HuH-7 (cell line): ENCODE results near the gene FNDC3A.
A peak's percentile ranks its signal among the peaks of the same experiment; 100 is the strongest.

Source experiments
- DNase-seq: peaks from one replicate; pipeline ENCODE4 v3.0.0; 2011; ENCODE audit warnings: low spot score

The FNDC3A gene

DNA sequence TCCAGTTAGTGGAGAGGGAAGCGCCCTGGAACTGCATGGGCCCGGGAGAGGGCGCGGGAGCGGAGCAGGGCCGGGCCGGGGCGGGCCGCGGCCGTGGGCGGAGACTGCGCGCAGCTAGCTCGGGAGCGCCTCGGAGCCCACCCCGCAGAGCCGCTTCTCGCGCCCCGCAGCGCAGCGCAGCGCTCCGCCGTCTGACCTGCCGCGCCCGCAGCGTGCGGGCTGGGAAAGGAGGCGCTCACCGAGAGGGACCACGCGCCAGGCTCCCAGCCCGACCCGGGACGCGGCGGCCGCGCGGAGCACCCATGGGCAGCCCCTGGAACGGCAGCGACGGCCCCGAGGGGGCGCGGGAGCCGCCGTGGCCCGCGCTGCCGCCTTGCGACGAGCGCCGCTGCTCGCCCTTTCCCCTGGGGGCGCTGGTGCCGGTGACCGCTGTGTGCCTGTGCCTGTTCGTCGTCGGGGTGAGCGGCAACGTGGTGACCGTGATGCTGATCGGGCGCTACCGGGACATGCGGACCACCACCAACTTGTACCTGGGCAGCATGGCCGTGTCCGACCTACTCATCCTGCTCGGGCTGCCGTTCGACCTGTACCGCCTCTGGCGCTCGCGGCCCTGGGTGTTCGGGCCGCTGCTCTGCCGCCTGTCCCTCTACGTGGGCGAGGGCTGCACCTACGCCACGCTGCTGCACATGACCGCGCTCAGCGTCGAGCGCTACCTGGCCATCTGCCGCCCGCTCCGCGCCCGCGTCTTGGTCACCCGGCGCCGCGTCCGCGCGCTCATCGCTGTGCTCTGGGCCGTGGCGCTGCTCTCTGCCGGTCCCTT is 244.5 kb downstream of the FNDC3A start, which contains the start of gene MLNR:
Gene MLNR, plus strand, starts transcription at position 303 of the 820 bp plus-strand sequence. Its CDS starts 0 bp downstream, at position 303.
- no peak for DNase-seq

DNA sequence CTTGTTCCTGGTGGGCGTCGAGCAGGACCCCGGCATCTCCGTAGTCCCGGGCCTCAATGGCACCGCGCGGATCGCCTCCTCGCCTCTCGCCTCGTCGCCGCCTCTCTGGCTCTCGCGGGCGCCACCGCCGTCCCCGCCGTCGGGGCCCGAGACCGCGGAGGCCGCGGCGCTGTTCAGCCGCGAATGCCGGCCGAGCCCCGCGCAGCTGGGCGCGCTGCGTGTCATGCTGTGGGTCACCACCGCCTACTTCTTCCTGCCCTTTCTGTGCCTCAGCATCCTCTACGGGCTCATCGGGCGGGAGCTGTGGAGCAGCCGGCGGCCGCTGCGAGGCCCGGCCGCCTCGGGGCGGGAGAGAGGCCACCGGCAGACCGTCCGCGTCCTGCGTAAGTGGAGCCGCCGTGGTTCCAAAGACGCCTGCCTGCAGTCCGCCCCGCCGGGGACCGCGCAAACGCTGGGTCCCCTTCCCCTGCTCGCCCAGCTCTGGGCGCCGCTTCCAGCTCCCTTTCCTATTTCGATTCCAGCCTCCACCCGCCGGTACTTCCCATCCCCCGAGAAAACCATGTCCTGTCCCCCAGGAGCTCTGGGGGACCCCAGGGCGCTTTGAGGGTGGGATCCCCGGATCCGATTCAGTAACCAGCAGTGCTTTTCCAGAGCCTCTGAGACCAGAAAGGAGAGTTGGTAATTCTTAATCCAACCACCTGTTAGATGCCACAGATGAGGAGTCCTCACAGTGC is 245.3 kb downstream of the FNDC3A start:
- no peak for DNase-seq

DNA sequence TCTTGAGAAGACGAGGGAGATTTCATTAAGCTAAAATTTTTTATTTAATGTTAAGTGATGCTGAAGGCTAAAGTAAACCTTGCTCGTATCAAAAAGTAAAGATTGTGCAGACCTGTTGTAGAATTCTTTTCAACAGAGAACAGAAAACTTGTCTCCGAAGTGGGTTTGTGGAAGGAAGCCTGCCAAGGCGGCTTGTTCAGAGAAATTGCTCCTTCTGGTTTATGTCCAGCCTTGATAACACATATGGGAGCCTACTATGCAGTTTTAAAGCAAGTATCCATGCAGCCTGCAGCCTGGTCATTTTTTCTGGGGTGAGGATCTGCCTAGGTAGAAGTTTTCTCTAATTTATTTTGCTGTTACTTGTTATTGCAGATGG is 245.9 kb downstream of the FNDC3A start:
- DNase-seq, result no peak

DNA sequence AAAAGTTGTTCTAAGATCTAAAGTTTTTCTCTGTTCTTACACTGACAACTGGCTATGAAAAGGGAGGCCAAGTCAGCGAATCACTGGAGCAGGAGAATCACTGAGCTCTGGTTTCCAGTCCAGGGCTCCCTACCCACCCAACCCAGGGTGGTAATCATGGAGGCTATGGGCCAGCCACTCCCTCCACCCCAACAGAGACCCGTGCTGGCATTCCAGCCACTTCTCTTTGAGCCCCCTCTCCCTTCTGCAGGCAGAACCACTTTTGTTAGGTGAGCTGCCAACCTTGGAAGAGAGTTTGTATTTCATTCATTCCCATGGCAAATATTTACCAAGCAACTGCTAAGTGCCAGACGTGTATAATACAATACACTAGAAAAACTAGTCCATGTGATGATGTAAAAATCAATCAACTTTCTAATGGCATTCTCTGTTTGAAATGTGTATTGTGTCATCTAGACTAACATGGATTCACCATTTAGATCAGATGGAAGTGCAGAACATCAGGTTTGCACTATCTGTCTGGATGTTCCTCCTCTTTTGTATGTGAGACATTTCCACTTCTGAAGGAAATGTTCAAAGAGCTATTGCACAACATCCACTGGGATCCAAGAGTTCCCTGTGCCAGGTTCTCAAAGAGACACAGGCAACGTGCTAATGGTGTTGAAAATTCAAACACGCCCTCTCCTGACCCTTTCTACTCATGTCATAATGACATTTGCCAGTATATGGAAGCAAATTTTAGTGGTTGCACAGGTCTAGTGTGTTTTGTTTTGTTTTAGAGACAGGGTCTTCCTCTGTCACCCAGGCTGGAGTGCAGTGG is 249.7 kb downstream of the FNDC3A start:
- DNase-seq, result no peak

DNA sequence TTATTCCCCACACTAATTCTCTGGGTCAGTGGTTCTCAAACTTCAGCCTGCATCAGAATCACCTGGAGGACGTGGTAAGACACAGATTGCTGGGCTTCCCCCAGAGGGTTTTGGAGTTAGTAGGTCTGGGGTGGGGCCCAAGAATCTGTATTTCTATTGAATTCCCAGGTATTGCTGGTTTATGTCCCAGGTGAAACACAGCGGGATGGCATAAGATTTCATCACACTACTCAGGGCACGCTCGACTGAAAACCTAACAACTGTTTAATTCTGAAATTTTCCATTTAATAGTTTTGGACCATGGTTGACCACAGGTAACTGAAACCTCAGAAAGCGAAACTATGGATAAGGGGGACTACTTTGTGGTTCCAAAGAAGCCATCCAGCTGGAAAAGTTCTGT is 250.9 kb downstream of the FNDC3A start:
- DNase-seq, result no peak

DNA sequence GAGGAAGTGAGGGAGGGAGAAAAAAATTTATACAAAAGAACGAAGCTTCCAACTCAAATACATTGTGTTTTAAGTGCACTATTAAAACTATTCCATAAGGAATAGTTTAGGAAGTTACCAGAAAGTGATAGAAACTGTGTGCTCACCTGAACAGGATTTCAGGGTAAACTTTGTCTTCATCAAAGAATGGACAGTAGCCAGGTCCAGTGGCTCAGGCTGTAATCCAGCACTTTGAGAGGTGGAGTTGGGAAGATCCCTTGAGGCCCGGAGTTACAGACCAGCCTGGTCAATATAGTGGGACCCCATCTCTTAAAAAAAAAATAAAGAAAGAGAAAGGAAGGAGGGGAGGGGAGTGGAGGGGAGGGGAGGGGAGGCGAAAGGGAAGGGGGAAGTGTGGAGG is 259.0 kb downstream of the FNDC3A start:
- DNase-seq, result no peak

DNA sequence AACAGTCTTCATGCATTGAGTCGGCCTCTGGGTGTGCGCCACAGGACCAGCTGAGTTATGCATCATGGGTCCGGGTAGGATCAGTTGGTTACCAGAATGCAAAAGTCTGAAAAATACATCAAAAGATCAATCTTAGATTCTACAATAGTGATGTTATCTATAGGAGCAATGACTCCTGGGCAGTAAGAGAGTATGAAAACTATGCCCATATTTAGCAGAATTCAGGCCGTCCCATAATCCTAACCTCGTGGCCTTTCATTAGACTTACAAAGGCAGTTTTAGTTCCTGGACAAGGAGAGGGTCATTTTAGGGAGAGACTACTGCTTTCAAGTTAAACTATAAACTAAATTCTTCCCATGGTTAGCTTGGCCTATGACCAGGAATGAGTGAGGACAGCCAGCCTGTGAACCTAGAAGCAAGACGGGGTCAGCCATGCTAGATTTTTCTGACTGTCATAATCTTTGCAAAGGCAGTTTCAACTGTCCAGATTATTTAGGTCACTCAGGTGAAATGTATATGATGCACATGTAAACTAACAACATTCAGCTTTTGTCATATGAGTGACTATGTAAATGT is 260.2 kb downstream of the FNDC3A start:
- no peak for DNase-seq

DNA sequence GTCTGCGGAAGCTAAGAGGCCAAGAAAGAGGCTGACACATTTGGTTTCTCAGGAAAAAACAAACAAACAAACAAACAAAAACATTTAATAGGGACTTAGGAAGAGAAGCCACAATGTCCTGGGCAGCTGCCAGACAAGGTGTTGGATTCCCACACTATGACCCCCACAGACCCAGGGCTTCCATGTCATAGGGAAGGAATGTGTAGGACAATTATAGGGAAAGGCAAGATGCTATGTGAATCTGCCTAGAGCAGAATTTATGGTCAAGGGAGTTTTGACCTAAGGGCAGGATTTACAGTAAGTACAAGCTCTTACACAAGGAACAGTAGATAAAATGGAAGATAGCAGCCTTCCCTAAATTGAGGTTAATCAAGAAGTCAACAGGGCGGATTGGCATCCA is 262.9 kb downstream of the FNDC3A start:
- DNase-seq, result no peak

DNA sequence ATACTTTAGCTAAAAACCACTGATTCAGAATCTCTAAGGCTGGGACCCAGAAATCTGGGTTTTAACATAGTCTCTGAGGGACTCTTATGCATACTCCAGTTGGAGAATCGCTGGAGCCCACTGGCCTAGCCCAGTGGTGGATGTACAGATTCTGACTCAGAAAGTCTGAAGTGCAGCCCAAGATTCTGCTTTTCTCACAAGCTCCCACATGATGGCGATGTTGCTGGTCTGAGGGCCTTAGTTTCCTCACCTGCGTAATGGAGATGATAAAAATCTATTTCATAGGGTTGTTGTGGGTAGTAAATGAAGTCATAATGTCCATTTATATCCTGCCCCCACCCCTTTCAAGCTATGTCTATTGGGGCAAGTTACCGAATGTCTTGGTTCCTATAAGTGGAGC is 264.3 kb downstream of the FNDC3A start:
- no peak for DNase-seq

DNA sequence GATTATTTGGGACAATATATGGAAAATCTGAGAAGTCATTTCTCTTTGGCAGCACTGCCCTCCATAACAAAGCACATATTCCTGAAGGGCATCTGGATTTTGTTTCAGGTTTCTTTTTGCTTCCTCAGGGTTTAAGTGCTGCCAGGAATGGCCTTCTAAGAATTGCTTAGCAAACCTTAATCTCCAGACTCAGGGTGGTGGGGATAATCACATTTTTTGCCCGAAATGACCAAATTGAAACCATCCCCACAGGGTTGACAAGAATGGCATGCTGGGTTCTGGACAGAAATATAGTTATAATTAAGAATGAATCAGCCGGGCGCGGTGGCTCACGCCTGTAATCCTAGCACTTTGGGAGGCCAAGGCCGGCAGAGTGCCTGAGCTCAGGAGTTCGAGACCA is 265.6 kb downstream of the FNDC3A start:
- DNase-seq, result no peak

DNA sequence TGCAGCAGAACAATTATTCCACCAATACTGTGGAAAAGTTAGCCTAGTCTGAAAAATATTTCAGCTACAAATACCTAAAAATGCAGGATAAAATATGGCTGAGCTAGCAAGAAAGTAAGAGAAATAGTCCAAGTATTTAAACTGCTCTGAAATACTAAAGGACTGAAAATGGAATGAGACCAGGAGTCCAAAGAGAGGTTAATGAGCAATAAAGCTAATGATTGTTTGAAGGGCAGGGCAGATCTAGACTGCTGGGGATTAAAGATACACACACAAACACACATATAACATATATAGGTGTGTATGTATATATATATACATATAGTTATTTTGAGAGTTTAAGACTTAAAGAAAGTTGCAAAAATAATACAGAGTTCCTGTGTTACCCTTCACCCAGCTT is 269.4 kb downstream of the FNDC3A start:
- DNase-seq, result no peak

DNA sequence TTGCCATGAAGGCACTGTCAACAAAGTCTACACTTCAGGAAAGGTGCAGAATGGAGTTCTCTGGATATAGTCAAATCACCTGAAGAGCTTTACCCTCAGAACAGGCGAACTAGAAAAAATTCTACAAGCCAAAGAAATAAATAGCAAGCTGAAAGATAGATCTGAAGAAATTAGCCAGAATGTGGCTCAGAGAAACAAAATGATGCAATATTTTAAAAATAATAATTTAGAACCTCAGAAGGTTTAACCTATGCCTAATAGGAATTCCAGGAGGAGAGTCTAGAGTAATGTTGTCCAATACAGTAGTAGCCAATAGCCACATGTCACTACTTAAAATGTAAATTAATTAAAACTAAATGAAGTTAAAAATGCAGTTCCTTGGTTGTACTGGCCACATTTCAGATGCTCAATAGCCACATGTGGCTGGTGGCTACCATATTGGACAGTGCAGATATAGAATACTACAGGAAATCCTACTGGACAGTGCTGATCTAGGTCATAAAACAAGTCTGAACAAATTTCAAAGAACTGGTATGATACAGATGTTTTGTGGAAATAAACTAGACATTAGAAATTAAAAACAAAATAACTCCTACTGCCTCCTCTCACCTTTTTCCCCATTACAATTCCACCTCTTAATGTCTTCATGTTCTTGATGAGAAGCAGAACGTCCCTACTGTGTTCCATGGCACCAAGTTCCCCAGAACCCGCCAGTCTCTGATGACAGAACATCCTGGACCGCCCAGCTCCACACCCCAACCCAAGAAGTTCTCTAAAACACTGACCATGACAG is 271.3 kb downstream of the FNDC3A start:
- DNase-seq, result no peak

DNA sequence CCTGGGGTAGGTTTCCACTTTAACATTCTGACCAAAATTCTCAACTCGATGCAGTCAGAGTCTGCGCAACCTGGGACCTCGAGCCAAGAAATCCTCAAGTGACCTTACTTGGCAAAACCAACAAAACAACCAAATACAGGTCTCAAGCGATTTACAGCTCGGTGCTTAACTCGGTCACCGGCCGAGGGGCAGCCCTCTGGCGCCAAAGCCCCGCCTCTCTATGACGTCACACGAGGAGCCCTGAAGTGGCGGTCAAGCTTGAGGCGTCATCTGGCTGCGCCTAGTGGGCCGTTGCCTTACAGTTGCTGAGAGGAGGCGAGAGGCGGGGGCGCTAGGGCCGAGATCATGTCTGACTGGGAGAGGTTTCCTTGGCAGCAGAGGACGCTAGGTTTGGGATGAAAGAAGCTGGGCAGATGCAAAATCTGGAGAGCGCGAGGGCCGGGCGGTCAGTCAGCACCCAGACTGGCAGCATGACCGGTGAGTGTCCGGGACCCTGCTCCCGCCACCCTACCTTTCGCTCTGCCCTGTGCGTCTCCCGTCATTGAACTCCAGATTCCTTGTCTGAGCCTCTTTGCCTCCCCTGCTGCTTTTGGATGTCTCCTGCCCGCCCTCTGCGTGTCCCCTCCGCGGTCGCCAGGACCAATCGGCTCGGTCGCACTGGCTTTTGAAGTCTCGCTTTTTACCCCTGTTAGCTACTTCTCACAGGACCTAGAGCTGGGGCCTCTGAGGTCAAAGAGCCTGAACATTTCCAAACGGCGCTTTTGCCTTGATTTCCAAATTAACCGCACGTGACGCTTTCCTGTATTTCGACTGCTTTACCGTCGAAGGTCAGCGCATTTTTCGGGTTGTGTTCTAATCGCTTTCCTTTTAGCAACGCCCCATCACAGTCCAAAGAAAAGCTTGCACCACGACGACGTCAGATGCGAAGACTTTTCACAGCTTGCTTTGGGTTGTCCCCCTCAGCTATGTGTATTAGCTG is 272.2 kb downstream of the FNDC3A start, which contains the start of gene CDADC1:
Gene CDADC1, plus strand, starts transcription at position 283 of the 979 bp plus-strand sequence. Its CDS starts 113 bp downstream, at position 396.
- DNase-seq, result peak; percentile 73

DNA sequence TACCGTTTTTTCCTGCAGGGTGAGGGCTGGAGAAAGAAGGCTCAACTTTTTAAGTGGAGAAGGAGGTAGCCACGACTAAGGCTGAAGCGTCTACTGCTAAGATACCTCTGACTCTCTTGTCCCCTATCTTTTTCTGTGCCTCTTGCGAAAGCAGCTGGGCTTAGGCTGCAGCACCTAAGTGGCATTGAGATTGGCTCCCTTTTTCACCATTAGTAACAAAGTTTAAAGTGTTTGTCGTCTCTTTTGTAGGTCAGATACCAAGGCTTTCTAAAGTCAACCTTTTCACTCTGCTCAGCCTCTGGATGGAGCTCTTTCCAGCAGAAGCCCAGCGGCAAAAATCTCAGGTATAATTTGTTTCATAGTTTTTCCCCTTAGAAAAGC is 272.9 kb downstream of the FNDC3A start:
- no peak for DNase-seq

DNA sequence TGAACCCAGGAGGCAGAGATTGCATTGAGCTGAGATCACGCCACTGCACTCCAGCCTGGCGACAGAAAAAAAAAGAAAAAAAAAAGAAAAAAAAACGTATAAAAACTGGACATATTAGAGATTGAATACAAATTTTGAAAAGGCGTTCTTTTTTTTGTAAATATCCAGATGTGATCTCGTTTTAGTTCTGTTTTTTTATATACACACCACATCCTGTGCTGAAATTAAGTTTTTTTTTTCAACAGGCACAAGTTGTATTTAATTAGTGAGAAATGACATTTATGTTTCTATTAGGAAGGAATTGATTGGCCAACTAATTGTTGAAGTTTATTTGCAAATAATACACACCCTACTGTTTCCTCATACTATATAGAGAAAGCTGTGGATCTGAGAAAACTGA is 275.6 kb downstream of the FNDC3A start:
- no peak for DNase-seq

DNA sequence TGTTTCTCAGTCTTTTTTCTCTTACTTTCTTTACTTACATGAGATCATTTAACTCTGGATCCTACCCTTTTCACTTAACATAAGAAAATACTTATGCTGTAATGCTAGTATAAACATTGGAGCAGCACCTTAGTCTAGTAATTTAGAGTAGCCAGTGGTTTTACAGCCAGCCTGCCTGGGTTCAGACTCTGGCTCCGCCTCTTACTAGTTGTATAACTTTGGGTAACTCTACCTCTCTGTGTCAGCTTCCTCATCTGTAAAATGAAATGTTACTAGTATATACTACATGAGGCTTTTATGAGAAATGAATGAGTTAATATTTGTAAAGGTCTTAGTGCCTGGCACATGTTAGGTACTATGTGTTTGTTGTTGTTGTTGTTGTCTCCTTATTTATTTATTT is 277.6 kb downstream of the FNDC3A start:
- DNase-seq, result no peak

DNA sequence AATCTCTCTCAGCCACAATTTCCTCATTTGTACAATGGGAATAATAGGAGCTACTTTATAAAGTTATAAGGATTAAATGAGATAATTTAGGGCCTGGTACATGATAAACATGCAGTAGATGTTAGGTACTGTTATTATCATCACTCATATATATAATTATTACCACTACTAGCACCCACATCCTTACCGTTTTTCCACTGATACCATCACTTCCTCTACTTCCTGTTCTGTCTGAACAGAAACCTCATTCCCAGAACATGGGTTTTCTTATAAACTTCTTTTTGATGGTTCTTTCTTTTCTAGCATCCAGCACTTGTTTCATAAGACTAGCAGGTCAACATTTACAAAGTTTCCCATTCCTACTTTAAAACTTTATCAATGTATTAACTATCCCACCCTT is 278.3 kb downstream of the FNDC3A start:
- no peak for DNase-seq

DNA sequence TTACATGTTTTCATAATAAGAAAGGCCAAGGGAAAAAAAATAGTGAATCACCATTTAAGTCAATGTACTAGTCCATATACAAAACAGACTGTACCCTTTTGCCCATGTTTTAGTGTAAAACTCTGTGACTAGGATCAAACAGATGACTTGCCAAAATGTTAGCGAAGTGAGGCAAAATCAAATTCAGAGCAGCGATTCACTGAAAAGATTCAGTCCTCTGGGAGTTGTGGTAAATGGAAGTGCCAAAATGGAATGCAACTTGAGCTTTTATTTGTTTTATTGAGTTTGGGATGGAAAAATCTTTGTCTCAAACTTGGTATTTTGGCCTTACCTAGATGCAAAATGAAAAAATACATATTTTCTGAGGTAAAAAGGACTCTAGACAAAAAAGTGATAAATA is 281.1 kb downstream of the FNDC3A start:
- no peak for DNase-seq

DNA sequence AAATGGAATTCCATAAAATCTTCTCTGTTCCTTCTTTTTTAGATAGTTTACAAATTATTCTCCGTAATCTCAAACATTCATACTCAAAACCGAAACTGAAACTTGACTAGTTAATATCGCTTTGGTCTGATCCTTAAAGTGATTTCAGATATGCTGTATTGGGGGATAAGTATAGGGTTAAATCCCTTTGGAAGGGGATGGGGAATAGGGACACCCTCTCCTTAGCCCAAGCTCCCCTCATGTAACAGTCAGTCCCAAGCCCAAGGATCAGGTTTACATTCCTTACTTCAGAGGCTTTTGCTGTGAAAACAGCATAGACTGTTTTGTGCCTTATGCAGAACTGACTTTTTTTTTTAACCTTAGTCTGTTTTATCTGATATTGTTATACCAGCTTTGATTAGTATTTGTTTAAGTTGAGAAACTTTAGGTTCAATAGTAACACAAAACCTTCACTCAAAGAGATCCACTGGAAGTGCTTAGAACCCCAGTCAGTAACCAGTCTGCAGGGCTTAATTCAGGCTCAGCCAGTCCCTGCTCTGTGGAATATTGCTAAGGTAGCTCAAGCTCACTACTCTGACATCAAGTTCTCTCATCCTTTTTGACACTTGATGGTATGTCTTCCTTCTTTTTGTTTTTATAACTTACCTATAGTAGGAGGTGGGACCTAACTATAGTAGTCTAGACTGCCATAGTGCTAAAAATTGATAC is 282.5 kb downstream of the FNDC3A start:
- DNase-seq, result no peak
